DOHH2 (cell line): ENCODE results near the gene CLIC3.

Experiments used
- H3F3A ChIP-seq: fragments of 200-600 bp; sonication (generic), shearing (Covaris generic); 2 replicates; pipeline ENCODE4 v1.6.0; 2016; ENCODE audit warnings: antibody characterized with exemption, mild to moderate bottlenecking; ENCODE audit not compliant: control insufficient read depth, insufficient read depth
- H3K27ac ChIP-seq: fragments of 200-600 bp; sonication (generic); 2 replicates; pipeline ENCODE4 v1.5.1; 2014; ENCODE audit warnings: low read depth, mild to moderate bottlenecking, low read length, moderate library complexity
- H3K27me3 ChIP-seq: fragments of 200-600 bp; sonication (generic); 2 replicates; pipeline ENCODE4 v1.6.1; 2014; ENCODE audit warnings: mild to moderate bottlenecking, low read length, mixed read lengths; ENCODE audit not compliant: control insufficient read depth
- H3K36me3 ChIP-seq: fragments of 200-600 bp; sonication (generic); 2 replicates; pipeline ENCODE4 v1.6.1; 2014; ENCODE audit warnings: mild to moderate bottlenecking, low read length, moderate library complexity, mixed read lengths; ENCODE audit not compliant: control insufficient read depth
- H3K4me1 ChIP-seq: fragments of 200-600 bp; sonication (generic); 2 replicates; pipeline ENCODE4 v1.6.1; 2014; ENCODE audit warnings: mild to moderate bottlenecking, low read length, mixed read lengths; ENCODE audit not compliant: control insufficient read depth
- H3K4me2 ChIP-seq: fragments of 200-600 bp; sonication (generic); 2 replicates; pipeline ENCODE4 v1.6.0; 2014; ENCODE audit warnings: mild to moderate bottlenecking, low read length, moderate library complexity
- H3K4me3 ChIP-seq: fragments of 200-600 bp; sonication (generic); 2 replicates; pipeline ENCODE4 v1.5.1; 2014; ENCODE audit warnings: mild to moderate bottlenecking, low read length, mixed read lengths
- H3K79me2 ChIP-seq: fragments of 200-600 bp; sonication (generic); 2 replicates; pipeline ENCODE4 v1.6.1; 2014; ENCODE audit warnings: mild to moderate bottlenecking, low read length, mixed read lengths; ENCODE audit not compliant: control insufficient read depth
- H3K9me2 ChIP-seq: fragments of 200-600 bp; sonication (generic); replicated peaks from 2 replicates; pipeline ENCODE4 v1.6.1; 2014; ENCODE audit warnings: mild to moderate bottlenecking, low read length, mixed read lengths; ENCODE audit not compliant: control insufficient read depth
- H3K9me3 ChIP-seq: fragments of 200-600 bp; sonication (generic); 2 replicates; pipeline ENCODE4 v1.6.1; 2014; ENCODE audit warnings: antibody characterized with exemption, low read length, mixed read lengths; ENCODE audit not compliant: control insufficient read depth, insufficient read depth
- H4K20me1 ChIP-seq: fragments of 200-600 bp; sonication (generic); 2 replicates; pipeline ENCODE4 v1.6.0; 2014; ENCODE audit warnings: low read depth, mild to moderate bottlenecking, antibody characterized with exemption, low read length, moderate library complexity; ENCODE audit not compliant: control insufficient read depth, insufficient read depth
- CTCF ChIP-seq: fragments of 200-600 bp; sonication (generic); IDR thresholded peaks from one replicate; pipeline ENCODE4 v1.5.1; 2014; ENCODE audit warnings: antibody characterized with exemption, mild to moderate bottlenecking, low read depth, low read length; ENCODE audit not compliant: poor library complexity, severe bottlenecking
- EZH2phosphoT487 ChIP-seq: fragments of 200-600 bp; sonication (generic); IDR thresholded peaks from 2 replicates; pipeline ENCODE4 v1.6.1; 2017; ENCODE audit warnings: borderline replicate concordance, mild to moderate bottlenecking, antibody characterized with exemption, low read length, moderate library complexity, mixed read lengths

CLIC3 gene

GRCh38 chr9:136947955-136948510 is 48.3 kb downstream of the CLIC3 start:
- no peaks in the 10 kb centered on the region for H3K36me3 ChIP-seq
- H3K27me3 ChIP-seq = no peaks in the 10 kb centered on the region
- no peak overlapping the region for H3K4me2 ChIP-seq
- H3K4me3 ChIP-seq = no peak overlapping the region
- no peaks in the 10 kb centered on the region for H3K9me3 ChIP-seq
- H3K9me2 ChIP-seq = no peaks in the 10 kb centered on the region
- H3K27ac ChIP-seq = no peak overlapping the region
- no peaks in the 10 kb centered on the region; the same call in 1 of the 2 replicates for H3F3A ChIP-seq
- peaks cover 24% of the 10 kb centered on the region for H3K4me1 ChIP-seq
- H4K20me1 ChIP-seq = no peaks in the 10 kb centered on the region
- TF ChIP-seq CTCF (peak; percentile 63), EZH2phosphoT487 (no peak)
- peaks cover 11% of the 10 kb centered on the region for H3K79me2 ChIP-seq

GRCh38 chr9:136947028-136947891 is 49.1 kb downstream of the CLIC3 start:
- H4K20me1 ChIP-seq = 0 out of 2 replicates have a peak, but pooled peaks cover 1% of the 10 kb centered on the region
- H3F3A ChIP-seq = no peaks in the 10 kb centered on the region; the same call in 1 of the 2 replicates
- H3K27ac ChIP-seq = no peak overlapping the region
- H3K4me2 ChIP-seq = no peak overlapping the region
- H3K79me2 ChIP-seq = peaks cover 18% of the 10 kb centered on the region
- H3K9me2 ChIP-seq = no peaks in the 10 kb centered on the region
- no peaks in the 10 kb centered on the region for H3K27me3 ChIP-seq
- H3K4me3 ChIP-seq = no peak overlapping the region
- H3K36me3 ChIP-seq = peaks cover 7% of the 10 kb centered on the region
- TF ChIP-seq CTCF (no peak), EZH2phosphoT487 (no peak)
- no peaks in the 10 kb centered on the region for H3K9me3 ChIP-seq
- H3K4me1 ChIP-seq = peaks cover 24% of the 10 kb centered on the region

- Histone ChIP-seq H3K79me2 (peaks cover 24% of the 10 kb centered on the region), H3K27me3 (no peaks in the 10 kb centered on the region), H3K9me3 (no peaks in the 10 kb centered on the region), H3K9me2 (no peaks in the 10 kb centered on the region), H3K4me2 (no peak overlapping the region), H4K20me1 (0 out of 2 replicates have a peak, but pooled peaks cover 3% of the 10 kb centered on the region), H3K4me1 (peaks cover 24% of the 10 kb centered on the region), H3K4me3 (no peak overlapping the region), H3K27ac (no peak overlapping the region), H3K36me3 (peaks cover 15% of the 10 kb centered on the region), H3F3A (no peaks in the 10 kb centered on the region; the same call in 1 of the 2 replicates)
- no peak for TF ChIP-seq EZH2phosphoT487
- no peak for TF ChIP-seq CTCF
These were observed 49.9 kb downstream of the CLIC3 start for GRCh38 chr9:136946228-136947027.
